ENCODE data around the gene ITGAD. TPM values are rescaled to one million over a fixed set of nuclear protein-coding genes. Genes with fewer than 3 reads are reported as not detected.

Gene ITGAD
- total and polyA plus RNA-seq, 2 of the 13 experiments (the other 11 are each of a cell fraction or from before 2014, with no cell fraction given): not detected

DNA sequence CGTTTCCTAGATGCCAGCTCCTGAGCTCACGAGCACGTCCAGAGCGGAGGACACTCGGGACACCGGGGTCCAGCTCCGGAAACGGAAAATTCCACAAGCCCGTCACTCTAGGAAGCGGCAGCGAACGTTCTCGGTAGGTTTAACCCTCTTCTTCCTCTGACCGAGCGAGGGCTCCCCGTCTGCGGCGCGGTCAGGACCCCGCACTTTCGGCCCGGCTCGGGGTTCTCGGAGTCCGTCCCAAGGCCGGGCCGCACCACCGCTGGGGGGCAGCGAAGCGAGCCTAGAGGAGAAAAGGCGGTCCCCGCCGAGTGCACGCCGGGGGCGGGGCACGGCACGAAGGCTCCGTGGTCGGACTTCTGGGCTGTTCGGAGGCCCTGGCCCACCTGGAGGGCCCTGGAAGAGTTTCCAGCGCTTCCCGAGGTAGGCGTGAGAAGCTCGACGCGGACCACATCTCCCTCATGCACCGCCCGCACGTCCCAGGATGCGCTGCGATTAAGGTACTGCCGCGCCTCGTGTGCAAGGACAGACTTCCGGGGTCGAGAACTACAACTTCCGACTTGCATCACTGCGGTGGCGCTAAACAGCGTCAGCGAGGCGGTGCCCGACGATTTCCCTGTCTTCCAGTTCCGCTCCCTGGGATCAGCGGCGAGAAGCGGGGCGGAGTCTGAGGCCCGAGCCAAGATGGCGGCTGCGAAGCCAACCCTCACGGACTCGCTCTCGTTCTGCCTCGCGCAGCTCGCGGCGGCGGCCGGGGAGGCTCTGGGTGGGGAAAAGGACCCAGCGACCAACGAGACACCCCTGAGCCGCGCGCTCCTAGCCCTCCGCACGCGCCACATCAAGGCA is 65.9 kb downstream of the ITGAD start, which contains the start of gene ARMC5 (continued):
- TF ChIP-seq, protein P1, sequence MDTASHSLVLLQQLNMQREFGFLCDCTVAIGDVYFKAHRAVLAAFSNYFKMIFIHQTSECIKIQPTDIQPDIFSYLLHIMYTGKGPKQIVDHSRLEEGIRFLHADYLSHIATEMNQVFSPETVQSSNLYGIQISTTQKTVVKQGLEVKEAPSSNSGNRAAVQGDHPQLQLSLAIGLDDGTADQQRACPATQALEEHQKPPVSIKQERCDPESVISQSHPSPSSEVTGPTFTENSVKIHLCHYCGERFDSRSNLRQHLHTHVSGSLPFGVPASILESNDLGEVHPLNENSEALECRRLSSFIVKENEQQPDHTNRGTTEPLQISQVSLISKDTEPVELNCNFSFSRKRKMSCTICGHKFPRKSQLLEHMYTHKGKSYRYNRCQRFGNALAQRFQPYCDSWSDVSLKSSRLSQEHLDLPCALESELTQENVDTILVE (CRISPR knock-in tag; IDR thresholded peaks at IDR 0.05): peak; percentile 64
- TF ChIP-seq EEA1 (CRISPR knock-in tag; IDR thresholded peaks at IDR 0.05; ENCODE audit: borderline replicate concordance) (peak; percentile 98), SMAD3 (CRISPR knock-in tag; IDR thresholded peaks at IDR 0.05) (peak; percentile 84), ZNF772 (CRISPR knock-in tag; IDR thresholded peaks at IDR 0.05) (peak; percentile 85), ZNF850 (CRISPR knock-in tag; conservative IDR thresholded peaks at IDR 0.05) (no peak), XRCC5 (optimal IDR thresholded peaks at IDR 0.05; ENCODE audit: low read length) (peak; percentile 86), ZNF713 (CRISPR knock-in tag; IDR thresholded peaks at IDR 0.05) (no peak), STAG1 (CRISPR knock-in tag; IDR thresholded peaks at IDR 0.05) (peak; percentile 47), BRCA1 (CRISPR knock-in tag; IDR thresholded peaks at IDR 0.05) (no peak)
- TF ChIP-seq, protein P2, sequence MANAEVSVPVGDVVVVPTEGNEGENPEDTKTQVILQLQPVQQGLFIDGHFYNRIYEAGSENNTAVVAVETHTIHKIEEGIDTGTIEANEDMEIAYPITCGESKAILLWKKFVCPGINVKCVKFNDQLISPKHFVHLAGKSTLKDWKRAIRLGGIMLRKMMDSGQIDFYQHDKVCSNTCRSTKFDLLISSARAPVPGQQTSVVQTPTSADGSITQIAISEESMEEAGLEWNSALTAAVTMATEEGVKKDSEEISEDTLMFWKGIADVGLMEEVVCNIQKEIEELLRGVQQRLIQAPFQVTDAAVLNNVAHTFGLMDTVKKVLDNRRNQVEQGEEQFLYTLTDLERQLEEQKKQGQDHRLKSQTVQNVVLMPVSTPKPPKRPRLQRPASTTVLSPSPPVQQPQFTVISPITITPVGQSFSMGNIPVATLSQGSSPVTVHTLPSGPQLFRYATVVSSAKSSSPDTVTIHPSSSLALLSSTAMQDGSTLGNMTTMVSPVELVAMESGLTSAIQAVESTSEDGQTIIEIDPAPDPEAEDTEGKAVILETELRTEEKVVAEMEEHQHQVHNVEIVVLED (CRISPR knock-in tag; IDR thresholded peaks at IDR 0.05; ENCODE audit: borderline replicate concordance): peak; percentile 98
- TF ChIP-seq, protein P3, sequence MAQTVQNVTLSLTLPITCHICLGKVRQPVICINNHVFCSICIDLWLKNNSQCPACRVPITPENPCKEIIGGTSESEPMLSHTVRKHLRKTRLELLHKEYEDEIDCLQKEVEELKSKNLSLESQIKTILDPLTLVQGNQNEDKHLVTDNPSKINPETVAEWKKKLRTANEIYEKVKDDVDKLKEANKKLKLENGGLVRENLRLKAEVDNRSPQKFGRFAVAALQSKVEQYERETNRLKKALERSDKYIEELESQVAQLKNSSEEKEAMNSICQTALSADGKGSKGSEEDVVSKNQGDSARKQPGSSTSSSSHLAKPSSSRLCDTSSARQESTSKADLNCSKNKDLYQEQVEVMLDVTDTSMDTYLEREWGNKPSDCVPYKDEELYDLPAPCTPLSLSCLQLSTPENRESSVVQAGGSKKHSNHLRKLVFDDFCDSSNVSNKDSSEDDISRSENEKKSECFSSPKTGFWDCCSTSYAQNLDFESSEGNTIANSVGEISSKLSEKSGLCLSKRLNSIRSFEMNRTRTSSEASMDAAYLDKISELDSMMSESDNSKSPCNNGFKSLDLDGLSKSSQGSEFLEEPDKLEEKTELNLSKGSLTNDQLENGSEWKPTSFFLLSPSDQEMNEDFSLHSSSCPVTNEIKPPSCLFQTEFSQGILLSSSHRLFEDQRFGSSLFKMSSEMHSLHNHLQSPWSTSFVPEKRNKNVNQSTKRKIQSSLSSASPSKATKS (CRISPR knock-in tag; IDR thresholded peaks at IDR 0.05): no peak
- TF ChIP-seq, protein P4, sequence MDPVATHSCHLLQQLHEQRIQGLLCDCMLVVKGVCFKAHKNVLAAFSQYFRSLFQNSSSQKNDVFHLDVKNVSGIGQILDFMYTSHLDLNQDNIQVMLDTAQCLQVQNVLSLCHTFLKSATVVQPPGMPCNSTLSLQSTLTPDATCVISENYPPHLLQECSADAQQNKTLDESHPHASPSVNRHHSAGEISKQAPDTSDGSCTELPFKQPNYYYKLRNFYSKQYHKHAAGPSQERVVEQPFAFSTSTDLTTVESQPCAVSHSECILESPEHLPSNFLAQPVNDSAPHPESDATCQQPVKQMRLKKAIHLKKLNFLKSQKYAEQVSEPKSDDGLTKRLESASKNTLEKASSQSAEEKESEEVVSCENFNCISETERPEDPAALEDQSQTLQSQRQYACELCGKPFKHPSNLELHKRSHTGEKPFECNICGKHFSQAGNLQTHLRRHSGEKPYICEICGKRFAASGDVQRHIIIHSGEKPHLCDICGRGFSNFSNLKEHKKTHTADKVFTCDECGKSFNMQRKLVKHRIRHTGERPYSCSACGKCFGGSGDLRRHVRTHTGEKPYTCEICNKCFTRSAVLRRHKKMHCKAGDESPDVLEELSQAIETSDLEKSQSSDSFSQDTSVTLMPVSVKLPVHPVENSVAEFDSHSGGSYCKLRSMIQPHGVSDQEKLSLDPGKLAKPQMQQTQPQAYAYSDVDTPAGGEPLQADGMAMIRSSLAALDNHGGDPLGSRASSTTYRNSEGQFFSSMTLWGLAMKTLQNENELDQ (CRISPR knock-in tag; IDR thresholded peaks at IDR 0.05; ENCODE audit: borderline replicate concordance): peak; percentile 84; the same call in 1 of the 2 replicates
- TF ChIP-seq, protein P5, sequence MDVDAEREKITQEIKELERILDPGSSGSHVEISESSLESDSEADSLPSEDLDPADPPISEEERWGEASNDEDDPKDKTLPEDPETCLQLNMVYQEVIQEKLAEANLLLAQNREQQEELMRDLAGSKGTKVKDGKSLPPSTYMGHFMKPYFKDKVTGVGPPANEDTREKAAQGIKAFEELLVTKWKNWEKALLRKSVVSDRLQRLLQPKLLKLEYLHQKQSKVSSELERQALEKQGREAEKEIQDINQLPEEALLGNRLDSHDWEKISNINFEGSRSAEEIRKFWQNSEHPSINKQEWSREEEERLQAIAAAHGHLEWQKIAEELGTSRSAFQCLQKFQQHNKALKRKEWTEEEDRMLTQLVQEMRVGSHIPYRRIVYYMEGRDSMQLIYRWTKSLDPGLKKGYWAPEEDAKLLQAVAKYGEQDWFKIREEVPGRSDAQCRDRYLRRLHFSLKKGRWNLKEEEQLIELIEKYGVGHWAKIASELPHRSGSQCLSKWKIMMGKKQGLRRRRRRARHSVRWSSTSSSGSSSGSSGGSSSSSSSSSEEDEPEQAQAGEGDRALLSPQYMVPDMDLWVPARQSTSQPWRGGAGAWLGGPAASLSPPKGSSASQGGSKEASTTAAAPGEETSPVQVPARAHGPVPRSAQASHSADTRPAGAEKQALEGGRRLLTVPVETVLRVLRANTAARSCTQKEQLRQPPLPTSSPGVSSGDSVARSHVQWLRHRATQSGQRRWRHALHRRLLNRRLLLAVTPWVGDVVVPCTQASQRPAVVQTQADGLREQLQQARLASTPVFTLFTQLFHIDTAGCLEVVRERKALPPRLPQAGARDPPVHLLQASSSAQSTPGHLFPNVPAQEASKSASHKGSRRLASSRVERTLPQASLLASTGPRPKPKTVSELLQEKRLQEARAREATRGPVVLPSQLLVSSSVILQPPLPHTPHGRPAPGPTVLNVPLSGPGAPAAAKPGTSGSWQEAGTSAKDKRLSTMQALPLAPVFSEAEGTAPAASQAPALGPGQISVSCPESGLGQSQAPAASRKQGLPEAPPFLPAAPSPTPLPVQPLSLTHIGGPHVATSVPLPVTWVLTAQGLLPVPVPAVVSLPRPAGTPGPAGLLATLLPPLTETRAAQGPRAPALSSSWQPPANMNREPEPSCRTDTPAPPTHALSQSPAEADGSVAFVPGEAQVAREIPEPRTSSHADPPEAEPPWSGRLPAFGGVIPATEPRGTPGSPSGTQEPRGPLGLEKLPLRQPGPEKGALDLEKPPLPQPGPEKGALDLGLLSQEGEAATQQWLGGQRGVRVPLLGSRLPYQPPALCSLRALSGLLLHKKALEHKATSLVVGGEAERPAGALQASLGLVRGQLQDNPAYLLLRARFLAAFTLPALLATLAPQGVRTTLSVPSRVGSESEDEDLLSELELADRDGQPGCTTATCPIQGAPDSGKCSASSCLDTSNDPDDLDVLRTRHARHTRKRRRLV (CRISPR knock-in tag; IDR thresholded peaks at IDR 0.05): peak; percentile 81
- TF ChIP-seq, protein P6, sequence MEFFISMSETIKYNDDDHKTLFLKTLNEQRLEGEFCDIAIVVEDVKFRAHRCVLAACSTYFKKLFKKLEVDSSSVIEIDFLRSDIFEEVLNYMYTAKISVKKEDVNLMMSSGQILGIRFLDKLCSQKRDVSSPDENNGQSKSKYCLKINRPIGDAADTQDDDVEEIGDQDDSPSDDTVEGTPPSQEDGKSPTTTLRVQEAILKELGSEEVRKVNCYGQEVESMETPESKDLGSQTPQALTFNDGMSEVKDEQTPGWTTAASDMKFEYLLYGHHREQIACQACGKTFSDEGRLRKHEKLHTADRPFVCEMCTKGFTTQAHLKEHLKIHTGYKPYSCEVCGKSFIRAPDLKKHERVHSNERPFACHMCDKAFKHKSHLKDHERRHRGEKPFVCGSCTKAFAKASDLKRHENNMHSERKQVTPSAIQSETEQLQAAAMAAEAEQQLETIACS (CRISPR knock-in tag; IDR thresholded peaks at IDR 0.05): peak; percentile 65; the same call in 1 of the 2 replicates

Measured in HepG2 (cell line).